GM23338 (cell line): Measurements from ENCODE around the gene TRIOBP. TPM values are rescaled to one million over a fixed set of nuclear protein-coding genes. Genes with fewer than 3 reads are reported as not detected.

Source experiments
- ATAC-seq: fragments of 200-7000 bp; cut with Tn5 transposase; 3 replicates; pipeline ENCODE4 v1.9.1; 2020
- DNase-seq: peaks from one replicate; pipeline ENCODE4 v3.0.0-alpha.2; 2015; ENCODE audit warnings: low spot score
- H2AFZ ChIP-seq: fragments of 200-600 bp; sonication (generic); 2 replicates; pipeline ENCODE4 v1.8.0; 2016; ENCODE audit warnings: antibody characterized with exemption, mild to moderate bottlenecking, moderate library complexity
- H3F3A ChIP-seq: fragments of 200-600 bp; sonication (generic); replicated peaks from 2 replicates; pipeline ENCODE4 v1.8.0; 2017; ENCODE audit warnings: antibody characterized with exemption, mixed run types, low read depth
- H3K27ac ChIP-seq: fragments of 200-600 bp; sonication (generic); 2 replicates; pipeline ENCODE4 v1.6.1; 2016; ENCODE audit warnings: low read depth
- H3K27me3 ChIP-seq: fragments of 200-600 bp; sonication (generic); 2 replicates; pipeline ENCODE4 v1.8.0; 2016; ENCODE audit warnings: mild to moderate bottlenecking, mixed run types, moderate library complexity; ENCODE audit not compliant: insufficient read depth
- H3K36me3 ChIP-seq: fragments of 200-600 bp; sonication (generic); 2 replicates; pipeline ENCODE4 v1.8.0; 2016; ENCODE audit warnings: mild to moderate bottlenecking; ENCODE audit not compliant: insufficient read depth
- H3K4me1 ChIP-seq: fragments of 200-600 bp; sonication (generic); 2 replicates; pipeline ENCODE4 v1.8.0; 2016; ENCODE audit warnings: mild to moderate bottlenecking, moderate library complexity; ENCODE audit not compliant: insufficient read depth
- H3K4me2 ChIP-seq: fragments of 200-600 bp; sonication (generic); 2 replicates; pipeline ENCODE4 v1.7.1; 2017; ENCODE audit warnings: mixed run types
- H3K4me3 ChIP-seq: fragments of 200-600 bp; sonication (generic); 2 replicates; pipeline ENCODE4 v1.6.1; 2016; ENCODE audit warnings: mixed run types
- H3K79me2 ChIP-seq: fragments of 200-600 bp; sonication (generic); replicated peaks from 2 replicates; pipeline ENCODE4 v1.8.0; 2017; ENCODE audit warnings: mild to moderate bottlenecking; ENCODE audit not compliant: insufficient read depth
- H3K9me2 ChIP-seq: fragments of 200-600 bp; sonication (generic); 2 replicates; pipeline ENCODE4 v1.8.0; 2017; ENCODE audit not compliant: insufficient read depth
- H4K20me1 ChIP-seq: fragments of 200-600 bp; sonication (generic); replicated peaks from 2 replicates; pipeline ENCODE4 v1.8.0; 2017; ENCODE audit warnings: mild to moderate bottlenecking; ENCODE audit not compliant: insufficient read depth
- H3K27ac Mint-ChIP-seq: 2 replicates; pipeline ENCODE4 v1.8.0; 2020; ENCODE audit warnings: inconsistent platforms, mild to moderate bottlenecking, moderate library complexity, mixed read lengths
- H3K27me3 Mint-ChIP-seq: 3 replicates; pipeline ENCODE4 v1.8.0; 2022; ENCODE audit warnings: low read depth, mild to moderate bottlenecking, moderate library complexity, mixed read lengths, inconsistent platforms; ENCODE audit not compliant: insufficient read depth, poor library complexity
- H3K36me3 Mint-ChIP-seq: 3 replicates; pipeline ENCODE4 v1.8.0; 2021; ENCODE audit warnings: low read depth, mild to moderate bottlenecking, inconsistent platforms, moderate library complexity, mixed read lengths
- H3K4me1 Mint-ChIP-seq: 3 replicates; pipeline ENCODE4 v1.8.0; 2020; ENCODE audit warnings: mild to moderate bottlenecking, inconsistent platforms, mixed read lengths
- H3K4me3 Mint-ChIP-seq: 3 replicates; pipeline ENCODE4 v1.8.0; 2021; ENCODE audit warnings: moderate library complexity, mild to moderate bottlenecking, inconsistent platforms, mixed read lengths
- H3K9me3 Mint-ChIP-seq: 3 replicates; pipeline ENCODE4 v1.8.0; 2020; ENCODE audit warnings: moderate library complexity, mild to moderate bottlenecking, inconsistent platforms, mixed read lengths
- CREB1 ChIP-seq: fragments of 250-450 bp; sonication (Bioruptor Pico); IDR thresholded peaks from 2 replicates; pipeline ENCODE4 v1.5.0; 2020; ENCODE audit warnings: low read depth, mild to moderate bottlenecking, moderate library complexity
- EZH2 ChIP-seq: fragments of 200-600 bp; sonication (generic); IDR thresholded peaks from one replicate; pipeline ENCODE4 v1.8.0; 2017; ENCODE audit warnings: antibody characterized with exemption, mild to moderate bottlenecking, low read depth; ENCODE audit not compliant: unreplicated experiment
- EZH2phosphoT487 ChIP-seq: fragments of 200-600 bp; sonication (generic); IDR thresholded peaks from one replicate; pipeline ENCODE4 v1.8.1; 2018; ENCODE audit warnings: antibody characterized with exemption; ENCODE audit not compliant: unreplicated experiment
- JUNB ChIP-seq: IDR thresholded peaks from one replicate; pipeline ENCODE4 v1.6.1; 2016; ENCODE audit warnings: antibody characterized with exemption; ENCODE audit not compliant: unreplicated experiment
- NANOG ChIP-seq: IDR thresholded peaks from 2 replicates; pipeline ENCODE4 v1.6.1; 2016; ENCODE audit warnings: antibody characterized with exemption, borderline replicate concordance
- POLR2AphosphoS5 ChIP-seq: IDR thresholded peaks from 2 replicates; pipeline ENCODE4 v1.6.1; 2016; ENCODE audit warnings: antibody characterized with exemption, low read depth
- STAT1 ChIP-seq: IDR thresholded peaks from one replicate; pipeline ENCODE4 v1.6.1; 2016; ENCODE audit warnings: antibody characterized with exemption; ENCODE audit not compliant: unreplicated experiment
- ZNF114 ChIP-seq: fragments of 250-450 bp; sonication (Bioruptor Pico); IDR thresholded peaks from 2 replicates; pipeline ENCODE4 v1.5.0; 2020; ENCODE audit warnings: mild to moderate bottlenecking, moderate library complexity
- ZNF331 ChIP-seq: fragments of 250-450 bp; sonication (Bioruptor Pico); IDR thresholded peaks from 2 replicates; pipeline ENCODE4 v1.5.0; 2020; ENCODE audit warnings: low read depth, mild to moderate bottlenecking, moderate library complexity
- polyA plus RNA-seq: library from polyadenylated mRNA; unstranded; fragments of >200 nt; fragmentation: Nextera tagmentation; extraction: Ambion mirVana; gene quantifications from 2 replicates; pipeline ENCODE4 v1.2.1, GENCODE V29; 2016
- total RNA-seq: library from RNA; depleted of rRNA; stranded (reverse); fragments of >200 nt; shearing (Covaris generic); gene quantifications from 2 replicates; pipeline ENCODE4 v1.2.3, GENCODE V29; 2014
- TF ChIP-seq, protein P1 (sequence below): IDR thresholded peaks from one replicate; pipeline ENCODE4 v1.6.1; 2018; ENCODE audit warnings: antibody characterized with exemption; ENCODE audit not compliant: unreplicated experiment
- TF ChIP-seq, protein P2 (sequence below), 2 experiments: fragments of 200-600 bp in 1 of 2; sonication (generic) in 1 of 2; conservative IDR thresholded peaks; 2 replicates each; pipeline versions ENCODE4 v1.5.1 to v1.6.1; 2016 to 2017; ENCODE audit warnings: antibody characterized with exemption in 2 of 2, low read depth in 2 of 2, mild to moderate bottlenecking in 2 of 2, moderate library complexity in 1 of 2
- TF ChIP-seq, protein P3 (sequence below): IDR thresholded peaks from 2 replicates; pipeline ENCODE4 v1.6.1; 2016; ENCODE audit warnings: antibody characterized with exemption

TRIOBP gene
- total and polyA plus RNA-seq, 2 experiments from 2014 or later: 21.4 to 48.4 TPM

DNA sequence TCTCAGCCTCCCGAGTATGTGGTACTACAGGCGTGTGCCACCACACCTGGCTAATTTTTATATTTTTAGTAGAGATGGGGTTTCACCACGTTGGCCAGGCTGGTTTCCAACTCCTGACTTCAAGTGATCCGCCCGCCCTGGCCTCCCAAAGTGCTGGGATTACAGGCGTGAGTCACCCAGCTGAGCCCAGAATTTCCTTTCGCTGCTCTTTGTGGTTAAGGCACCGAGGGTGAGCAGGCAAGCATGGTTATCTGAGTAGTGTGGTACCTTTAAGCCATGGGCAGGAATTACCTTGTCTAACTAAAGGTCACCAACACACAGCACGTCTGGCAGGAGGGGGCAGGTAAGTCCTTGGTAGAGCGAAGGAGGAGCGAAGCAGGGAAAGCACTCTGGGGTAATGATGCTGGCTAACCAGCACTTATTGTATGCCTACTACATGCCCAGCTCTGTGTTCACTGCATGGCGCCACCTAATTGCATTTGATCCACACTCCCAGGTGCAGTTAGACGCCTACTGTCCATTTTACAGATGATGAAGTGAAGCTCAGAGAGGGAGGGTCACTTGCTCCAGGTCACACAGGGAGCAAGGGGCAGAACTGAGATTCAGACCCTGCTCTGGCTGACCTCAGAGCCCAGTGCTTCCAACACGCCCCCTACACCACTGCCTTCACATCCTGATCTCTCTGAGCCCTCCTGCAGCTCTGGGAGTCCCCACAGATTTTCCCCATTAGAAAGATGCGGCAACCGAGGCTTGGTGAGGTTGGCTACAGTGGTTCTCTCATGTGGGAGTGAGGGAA lies 45.7 kb downstream of the TRIOBP start (continued):
- TF ChIP-seq, protein P1, sequence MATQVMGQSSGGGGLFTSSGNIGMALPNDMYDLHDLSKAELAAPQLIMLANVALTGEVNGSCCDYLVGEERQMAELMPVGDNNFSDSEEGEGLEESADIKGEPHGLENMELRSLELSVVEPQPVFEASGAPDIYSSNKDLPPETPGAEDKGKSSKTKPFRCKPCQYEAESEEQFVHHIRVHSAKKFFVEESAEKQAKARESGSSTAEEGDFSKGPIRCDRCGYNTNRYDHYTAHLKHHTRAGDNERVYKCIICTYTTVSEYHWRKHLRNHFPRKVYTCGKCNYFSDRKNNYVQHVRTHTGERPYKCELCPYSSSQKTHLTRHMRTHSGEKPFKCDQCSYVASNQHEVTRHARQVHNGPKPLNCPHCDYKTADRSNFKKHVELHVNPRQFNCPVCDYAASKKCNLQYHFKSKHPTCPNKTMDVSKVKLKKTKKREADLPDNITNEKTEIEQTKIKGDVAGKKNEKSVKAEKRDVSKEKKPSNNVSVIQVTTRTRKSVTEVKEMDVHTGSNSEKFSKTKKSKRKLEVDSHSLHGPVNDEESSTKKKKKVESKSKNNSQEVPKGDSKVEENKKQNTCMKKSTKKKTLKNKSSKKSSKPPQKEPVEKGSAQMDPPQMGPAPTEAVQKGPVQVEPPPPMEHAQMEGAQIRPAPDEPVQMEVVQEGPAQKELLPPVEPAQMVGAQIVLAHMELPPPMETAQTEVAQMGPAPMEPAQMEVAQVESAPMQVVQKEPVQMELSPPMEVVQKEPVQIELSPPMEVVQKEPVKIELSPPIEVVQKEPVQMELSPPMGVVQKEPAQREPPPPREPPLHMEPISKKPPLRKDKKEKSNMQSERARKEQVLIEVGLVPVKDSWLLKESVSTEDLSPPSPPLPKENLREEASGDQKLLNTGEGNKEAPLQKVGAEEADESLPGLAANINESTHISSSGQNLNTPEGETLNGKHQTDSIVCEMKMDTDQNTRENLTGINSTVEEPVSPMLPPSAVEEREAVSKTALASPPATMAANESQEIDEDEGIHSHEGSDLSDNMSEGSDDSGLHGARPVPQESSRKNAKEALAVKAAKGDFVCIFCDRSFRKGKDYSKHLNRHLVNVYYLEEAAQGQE: no peak
- TF ChIP-seq, protein P2, sequence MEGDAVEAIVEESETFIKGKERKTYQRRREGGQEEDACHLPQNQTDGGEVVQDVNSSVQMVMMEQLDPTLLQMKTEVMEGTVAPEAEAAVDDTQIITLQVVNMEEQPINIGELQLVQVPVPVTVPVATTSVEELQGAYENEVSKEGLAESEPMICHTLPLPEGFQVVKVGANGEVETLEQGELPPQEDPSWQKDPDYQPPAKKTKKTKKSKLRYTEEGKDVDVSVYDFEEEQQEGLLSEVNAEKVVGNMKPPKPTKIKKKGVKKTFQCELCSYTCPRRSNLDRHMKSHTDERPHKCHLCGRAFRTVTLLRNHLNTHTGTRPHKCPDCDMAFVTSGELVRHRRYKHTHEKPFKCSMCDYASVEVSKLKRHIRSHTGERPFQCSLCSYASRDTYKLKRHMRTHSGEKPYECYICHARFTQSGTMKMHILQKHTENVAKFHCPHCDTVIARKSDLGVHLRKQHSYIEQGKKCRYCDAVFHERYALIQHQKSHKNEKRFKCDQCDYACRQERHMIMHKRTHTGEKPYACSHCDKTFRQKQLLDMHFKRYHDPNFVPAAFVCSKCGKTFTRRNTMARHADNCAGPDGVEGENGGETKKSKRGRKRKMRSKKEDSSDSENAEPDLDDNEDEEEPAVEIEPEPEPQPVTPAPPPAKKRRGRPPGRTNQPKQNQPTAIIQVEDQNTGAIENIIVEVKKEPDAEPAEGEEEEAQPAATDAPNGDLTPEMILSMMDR (conservative IDR thresholded peaks at IDR 0.05; ENCODE audit: low read depth in 2 of 2): no peak
- TF ChIP-seq JUNB (no peak), CREB1 (CRISPR knock-in tag) (no peak), NANOG (no peak), POLR2AphosphoS5 (no peak), EZH2phosphoT487 (no peak)

DNA sequence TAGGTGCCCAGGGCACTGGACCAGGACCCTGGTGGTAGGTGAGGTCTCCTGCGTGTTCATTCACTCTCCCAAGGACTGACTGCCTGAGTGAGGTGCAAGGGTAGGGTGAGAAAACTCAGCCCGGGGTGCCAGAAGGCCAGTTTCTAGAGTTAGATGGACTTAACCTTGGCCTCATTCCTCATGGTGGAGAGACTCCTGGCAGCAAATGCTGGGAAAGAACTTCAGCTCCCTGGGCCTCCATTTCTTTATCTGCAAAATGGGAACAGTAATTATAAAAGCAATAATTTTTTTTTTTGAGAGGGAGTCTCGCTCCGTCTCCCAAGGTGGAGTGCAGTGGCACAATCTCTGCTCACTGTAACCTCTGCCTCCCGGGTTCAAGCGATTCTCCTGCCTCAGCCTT lies 47.7 kb downstream of the TRIOBP start:
- H3K4me2 ChIP-seq: no peak overlapping the region
- TF ChIP-seq, protein P2 (conservative IDR thresholded peaks at IDR 0.05; ENCODE audit: low read depth in 2 of 2): no peak
- TF ChIP-seq, protein P3, sequence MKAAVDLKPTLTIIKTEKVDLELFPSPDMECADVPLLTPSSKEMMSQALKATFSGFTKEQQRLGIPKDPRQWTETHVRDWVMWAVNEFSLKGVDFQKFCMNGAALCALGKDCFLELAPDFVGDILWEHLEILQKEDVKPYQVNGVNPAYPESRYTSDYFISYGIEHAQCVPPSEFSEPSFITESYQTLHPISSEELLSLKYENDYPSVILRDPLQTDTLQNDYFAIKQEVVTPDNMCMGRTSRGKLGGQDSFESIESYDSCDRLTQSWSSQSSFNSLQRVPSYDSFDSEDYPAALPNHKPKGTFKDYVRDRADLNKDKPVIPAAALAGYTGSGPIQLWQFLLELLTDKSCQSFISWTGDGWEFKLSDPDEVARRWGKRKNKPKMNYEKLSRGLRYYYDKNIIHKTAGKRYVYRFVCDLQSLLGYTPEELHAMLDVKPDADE: no peak
- TF ChIP-seq CREB1 (CRISPR knock-in tag): no peak
- TF ChIP-seq ZNF331 (CRISPR knock-in tag): no peak
- TF ChIP-seq STAT1: no peak
- no peak for TF ChIP-seq EZH2
- TF ChIP-seq JUNB: no peak
- TF ChIP-seq, protein P1: no peak
- no peak for TF ChIP-seq EZH2phosphoT487
- TF ChIP-seq ZNF114: no peak
- no peak for TF ChIP-seq NANOG

More for the DNA sequence above, 47.7 kb downstream of the TRIOBP start:
- no peak overlapping the region for H3K27ac Mint-ChIP-seq
- H3K9me3 Mint-ChIP-seq: no peaks in the 10 kb centered on the region
- Histone ChIP-seq H3K79me2 (no peaks in the 10 kb centered on the region), H3K4me3 (no peak overlapping the region), H3K36me3 (no peaks in the 10 kb centered on the region), H3K9me2 (no peaks in the 10 kb centered on the region), H3K27me3 (peaks cover 52% of the 10 kb centered on the region), H3K27ac (no peak overlapping the region), H3F3A (peaks cover 22% of the 10 kb centered on the region), H4K20me1 (no peaks in the 10 kb centered on the region; the same call in 1 of the 2 replicates), H2AFZ (no peak overlapping the region), H3K4me1 (peaks cover 10% of the 10 kb centered on the region; the same call in 1 of the 2 replicates)
- peaks cover 30% of the 10 kb centered on the region for H3K4me1 Mint-ChIP-seq
- H3K36me3 Mint-ChIP-seq: peaks cover 15% of the 10 kb centered on the region
- H3K4me3 Mint-ChIP-seq: peak overlapping the region; percentile 82
- peaks cover 51% of the 10 kb centered on the region for H3K27me3 Mint-ChIP-seq
- DNase-seq (no peak), ATAC-seq (peak; percentile 4; the same call in 1 of the 3 replicates)
